ENCODE results near the gene ISLR. TPM values are rescaled to one million over a fixed set of nuclear protein-coding genes. Genes with fewer than 3 reads are reported as not detected.

Gene ISLR
- total and polyA plus RNA-seq, 9 of the 15 experiments (the other 6 are each of a cell fraction or from before 2014, with no cell fraction given) = not detected

DNA sequence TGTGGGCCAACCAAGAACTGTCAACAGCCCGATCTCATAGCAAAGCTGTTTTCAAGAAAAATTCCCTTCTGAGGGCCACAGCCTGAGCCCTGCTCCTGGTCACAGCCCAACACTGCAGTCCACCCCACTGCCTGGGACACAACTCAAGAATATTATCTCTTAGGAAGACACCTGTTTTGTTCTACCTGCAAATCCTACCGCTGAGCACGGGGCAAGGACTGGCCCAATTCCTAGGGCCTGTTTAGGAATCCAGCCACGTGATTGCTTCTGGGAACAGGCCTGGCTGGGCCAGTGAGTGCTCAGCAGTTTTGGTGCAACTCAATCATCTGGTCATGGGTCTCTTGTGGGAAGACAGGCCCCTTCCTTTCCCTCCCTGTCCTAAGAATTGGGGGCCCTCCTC is 34.9 kb upstream of the ISLR start:
- Histone ChIP-seq H3K9me1 (ENCODE audit: control insufficient read depth, insufficient read depth, low read length) (no peaks in the 10 kb centered on the region), H3K4me3 (no peak overlapping the region), H2AFZ (ENCODE audit: low read depth, low read length) (no peak overlapping the region), H3K36me3 (ENCODE audit: control insufficient read depth, insufficient read depth, low read length) (no peaks in the 10 kb centered on the region), H3K9me3 (replicated peaks; ENCODE audit: control insufficient read depth, insufficient read depth, low read depth, low read length) (no peaks in the 10 kb centered on the region), H3K79me2 (ENCODE audit: control insufficient read depth, insufficient read depth, low read length) (no peaks in the 10 kb centered on the region), H3K4me1 (replicated peaks in 1 of 2; ENCODE audit: control insufficient read depth in 2 of 2, insufficient read depth in 2 of 2, low read length in 2 of 2) (peaks cover 0 to 5% of the 10 kb centered on the region in 2 experiments; a peak in 1 of 5 replicates), H3K27me3 (ENCODE audit: control insufficient read depth in 2 of 2, insufficient read depth in 2 of 2, low read length in 2 of 2) (peaks cover 16 to 32% of the 10 kb centered on the region in 2 experiments), H4K20me1 (replicated peaks; ENCODE audit: control insufficient read depth, insufficient read depth, low read length) (0 out of 2 replicates have a peak, but pooled peaks cover 3% of the 10 kb centered on the region), H3K4me2 (ENCODE audit: insufficient read depth, low read length) (no peak overlapping the region), H3K9ac (ENCODE audit: insufficient read depth in 1 of 2, low read depth in 2 of 2, low read length in 2 of 2) (no peak overlapping the region), H3K27ac (ENCODE audit: extremely low read depth, low read depth, low read length) (no peak overlapping the region)
- DNase-seq (ENCODE audit: extremely low read depth in 1 of 4, low spot score in 3 of 4) (no peak), FAIRE-seq (no peak), ATAC-seq (no peak)
- intact Hi-C loops (cut with micrococcal nuclease) = no loop called here
- WGBS (ENCODE audit: insufficient coverage, low coverage, missing lambda C conversion rate) = 0% methylated on average over 4 of the region's 4 CpGs
- no peak for TF ChIP-seq SOX6 (IDR thresholded peaks at IDR 0.05)
- TF ChIP-seq TAF15 (IDR thresholded peaks at IDR 0.05; ENCODE audit: low read depth, low read length) = no peak
- no peak for TF ChIP-seq ZNF561 (CRISPR knock-in tag; conservative IDR thresholded peaks at IDR 0.05)
- in situ Hi-C loops (cut with MboI) = loop anchor here (25.0 kb wide), 1 partner anchor 1149 kb away; the partner anchor contains the start of gene GOLGA6D
- CTCF ChIA-PET (ENCODE audit: low intra/inter-chr PET ratio) = no interaction called here
- no TSS peak for BruUV-seq (replicated peaks)
- POLR2A ChIA-PET = interaction anchor here (0.6 kb wide), 1 partner anchor 105 kb away, joined by 4 read pairs; no protein-coding TSS in a partner anchor

DNA sequence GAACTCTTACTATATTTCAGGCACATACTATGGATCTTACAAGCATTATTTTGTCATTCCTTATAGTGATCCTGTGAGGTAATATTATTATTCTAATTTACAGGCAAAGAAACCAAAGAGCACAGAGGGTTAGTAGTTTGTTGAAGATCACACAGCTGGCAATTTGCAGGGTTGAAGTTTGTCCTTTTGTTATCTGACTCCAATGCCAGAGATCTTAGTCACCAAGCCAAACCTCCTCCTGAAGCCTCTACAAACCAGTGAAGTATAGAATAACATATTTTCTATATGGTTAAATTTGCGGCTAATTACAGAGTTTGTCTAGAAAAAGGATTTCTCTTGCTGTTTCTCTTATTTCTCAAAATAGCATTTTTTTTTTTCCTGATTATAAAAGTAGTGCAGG is 31.9 kb upstream of the ISLR start:
- H3K4me1 ChIP-seq (replicated peaks in 1 of 2; ENCODE audit: control insufficient read depth in 2 of 2, insufficient read depth in 2 of 2, low read length in 2 of 2) = no peaks in the 10 kb centered on the region
- H3K27ac ChIP-seq (ENCODE audit: extremely low read depth, low read depth, low read length) = no peak overlapping the region
- no peaks in the 10 kb centered on the region for H3K36me3 ChIP-seq (ENCODE audit: control insufficient read depth, insufficient read depth, low read length)
- ATAC-seq (no peak), DNase-seq (ENCODE audit: extremely low read depth in 1 of 4, low spot score in 3 of 4) (no peak), FAIRE-seq (no peak)
- POLR2A ChIA-PET = no interaction called here
- CTCF ChIA-PET (ENCODE audit: low intra/inter-chr PET ratio) = no interaction called here
- 0 out of 2 replicates have a peak, but pooled peaks cover 3% of the 10 kb centered on the region for H4K20me1 ChIP-seq (replicated peaks; ENCODE audit: control insufficient read depth, insufficient read depth, low read length)
- WGBS (ENCODE audit: insufficient coverage, low coverage, missing lambda C conversion rate) = 0% methylated on average over 1 of the region's 1 CpG
- BruUV-seq (replicated peaks) = no TSS peak
- H3K79me2 ChIP-seq (ENCODE audit: control insufficient read depth, insufficient read depth, low read length) = no peaks in the 10 kb centered on the region
- H3K9me3 ChIP-seq (replicated peaks; ENCODE audit: control insufficient read depth, insufficient read depth, low read depth, low read length) = no peaks in the 10 kb centered on the region
- no peak overlapping the region for H3K4me2 ChIP-seq (ENCODE audit: insufficient read depth, low read length)
- intact Hi-C loops (cut with micrococcal nuclease) = no loop called here
- in situ Hi-C loops (cut with MboI) = loop anchor here (25.0 kb wide), 1 partner anchor 1146 kb away; the partner anchor contains the start of gene GOLGA6D
- H3K9me1 ChIP-seq (ENCODE audit: control insufficient read depth, insufficient read depth, low read length) = no peaks in the 10 kb centered on the region
- H2AFZ ChIP-seq (ENCODE audit: low read depth, low read length) = no peak overlapping the region
- peaks cover 11 to 32% of the 10 kb centered on the region in 2 experiments for H3K27me3 ChIP-seq (ENCODE audit: control insufficient read depth in 2 of 2, insufficient read depth in 2 of 2, low read length in 2 of 2)
- H3K4me3 ChIP-seq = no peak overlapping the region
- H3K9ac ChIP-seq (ENCODE audit: insufficient read depth in 1 of 2, low read depth in 2 of 2, low read length in 2 of 2) = no peak overlapping the region
- TF ChIP-seq, protein P1, sequence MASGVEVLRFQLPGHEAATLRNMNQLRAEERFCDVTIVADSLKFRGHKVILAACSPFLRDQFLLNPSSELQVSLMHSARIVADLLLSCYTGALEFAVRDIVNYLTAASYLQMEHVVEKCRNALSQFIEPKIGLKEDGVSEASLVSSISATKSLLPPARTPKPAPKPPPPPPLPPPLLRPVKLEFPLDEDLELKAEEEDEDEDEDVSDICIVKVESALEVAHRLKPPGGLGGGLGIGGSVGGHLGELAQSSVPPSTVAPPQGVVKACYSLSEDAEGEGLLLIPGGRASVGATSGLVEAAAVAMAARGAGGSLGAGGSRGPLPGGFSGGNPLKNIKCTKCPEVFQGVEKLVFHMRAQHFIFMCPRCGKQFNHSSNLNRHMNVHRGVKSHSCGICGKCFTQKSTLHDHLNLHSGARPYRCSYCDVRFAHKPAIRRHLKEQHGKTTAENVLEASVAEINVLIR (CRISPR knock-in tag; IDR thresholded peaks at IDR 0.05) = no peak
- TF ChIP-seq DMBX1 (CRISPR knock-in tag; IDR thresholded peaks at IDR 0.05; ENCODE audit: borderline replicate concordance) = no peak
- TF ChIP-seq, protein P2, sequence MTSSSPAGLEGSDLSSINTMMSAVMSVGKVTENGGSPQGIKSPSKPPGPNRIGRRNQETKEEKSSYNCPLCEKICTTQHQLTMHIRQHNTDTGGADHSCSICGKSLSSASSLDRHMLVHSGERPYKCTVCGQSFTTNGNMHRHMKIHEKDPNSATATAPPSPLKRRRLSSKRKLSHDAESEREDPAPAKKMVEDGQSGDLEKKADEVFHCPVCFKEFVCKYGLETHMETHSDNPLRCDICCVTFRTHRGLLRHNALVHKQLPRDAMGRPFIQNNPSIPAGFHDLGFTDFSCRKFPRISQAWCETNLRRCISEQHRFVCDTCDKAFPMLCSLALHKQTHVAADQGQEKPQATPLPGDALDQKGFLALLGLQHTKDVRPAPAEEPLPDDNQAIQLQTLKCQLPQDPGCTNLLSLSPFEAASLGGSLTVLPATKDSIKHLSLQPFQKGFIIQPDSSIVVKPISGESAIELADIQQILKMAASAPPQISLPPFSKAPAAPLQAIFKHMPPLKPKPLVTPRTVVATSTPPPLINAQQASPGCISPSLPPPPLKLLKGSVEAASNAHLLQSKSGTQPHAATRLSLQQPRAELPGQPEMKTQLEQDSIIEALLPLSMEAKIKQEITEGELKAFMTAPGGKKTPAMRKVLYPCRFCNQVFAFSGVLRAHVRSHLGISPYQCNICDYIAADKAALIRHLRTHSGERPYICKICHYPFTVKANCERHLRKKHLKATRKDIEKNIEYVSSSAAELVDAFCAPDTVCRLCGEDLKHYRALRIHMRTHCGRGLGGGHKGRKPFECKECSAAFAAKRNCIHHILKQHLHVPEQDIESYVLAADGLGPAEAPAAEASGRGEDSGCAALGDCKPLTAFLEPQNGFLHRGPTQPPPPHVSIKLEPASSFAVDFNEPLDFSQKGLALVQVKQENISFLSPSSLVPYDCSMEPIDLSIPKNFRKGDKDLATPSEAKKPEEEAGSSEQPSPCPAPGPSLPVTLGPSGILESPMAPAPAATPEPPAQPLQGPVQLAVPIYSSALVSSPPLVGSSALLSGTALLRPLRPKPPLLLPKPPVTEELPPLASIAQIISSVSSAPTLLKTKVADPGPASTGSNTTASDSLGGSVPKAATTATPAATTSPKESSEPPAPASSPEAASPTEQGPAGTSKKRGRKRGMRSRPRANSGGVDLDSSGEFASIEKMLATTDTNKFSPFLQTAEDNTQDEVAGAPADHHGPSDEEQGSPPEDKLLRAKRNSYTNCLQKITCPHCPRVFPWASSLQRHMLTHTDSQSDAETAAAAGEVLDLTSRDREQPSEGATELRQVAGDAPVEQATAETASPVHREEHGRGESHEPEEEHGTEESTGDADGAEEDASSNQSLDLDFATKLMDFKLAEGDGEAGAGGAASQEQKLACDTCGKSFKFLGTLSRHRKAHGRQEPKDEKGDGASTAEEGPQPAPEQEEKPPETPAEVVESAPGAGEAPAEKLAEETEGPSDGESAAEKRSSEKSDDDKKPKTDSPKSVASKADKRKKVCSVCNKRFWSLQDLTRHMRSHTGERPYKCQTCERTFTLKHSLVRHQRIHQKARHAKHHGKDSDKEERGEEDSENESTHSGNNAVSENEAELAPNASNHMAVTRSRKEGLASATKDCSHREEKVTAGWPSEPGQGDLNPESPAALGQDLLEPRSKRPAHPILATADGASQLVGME (CRISPR knock-in tag; IDR thresholded peaks at IDR 0.05) = no peak
- TF ChIP-seq ZBTB17 (CRISPR knock-in tag; IDR thresholded peaks at IDR 0.05) = no peak
